Duodenal mucosa (tissue), 2 donors: Measurements from ENCODE around the gene CLCN3.
"Not testable (repeated sequence)": the region's sequence is repeated elsewhere in the genome, so short reads cannot be mapped to it uniquely, and the experiment has no call there.

Experiments
- H3K27ac ChIP-seq: one replicate; pipeline ENCODE4 v1.7.0; 2013; ENCODE audit warnings: low read depth, low read length
- H3K27me3 ChIP-seq, 2 donors: one replicate each; pipeline ENCODE4 v1.7.0; 2013; ENCODE audit warnings: low read length in 2 of 2, control low read depth in 1 of 2; ENCODE audit not compliant: insufficient read depth in 2 of 2, control insufficient read depth in 1 of 2
- H3K36me3 ChIP-seq, 2 donors: one replicate each; pipeline ENCODE4 v1.7.0; 2013; ENCODE audit warnings: low read length in 2 of 2, control low read depth in 1 of 2; ENCODE audit not compliant: insufficient read depth in 2 of 2, control insufficient read depth in 1 of 2
- H3K4me1 ChIP-seq, 2 donors: one replicate each; pipeline ENCODE4 v1.7.0; 2013; ENCODE audit warnings: low read length in 2 of 2, control low read depth in 1 of 2; ENCODE audit not compliant: insufficient read depth in 2 of 2, control insufficient read depth in 1 of 2
- H3K4me3 ChIP-seq, 2 donors: one replicate each; pipeline ENCODE4 v1.7.0; 2013; ENCODE audit warnings: low read length in 2 of 2, low read depth in 1 of 2
- H3K9ac ChIP-seq, 2 donors: one replicate each; pipeline ENCODE4 v1.7.0; 2013; ENCODE audit warnings: low read length in 2 of 2, low read depth in 1 of 2
- H3K9me3 ChIP-seq, 2 donors: one replicate each; pipeline ENCODE4 v1.7.0; 2013; ENCODE audit warnings: low read length in 2 of 2, control low read depth in 1 of 2; ENCODE audit not compliant: control insufficient read depth in 1 of 2

The CLCN3 gene

DNA sequence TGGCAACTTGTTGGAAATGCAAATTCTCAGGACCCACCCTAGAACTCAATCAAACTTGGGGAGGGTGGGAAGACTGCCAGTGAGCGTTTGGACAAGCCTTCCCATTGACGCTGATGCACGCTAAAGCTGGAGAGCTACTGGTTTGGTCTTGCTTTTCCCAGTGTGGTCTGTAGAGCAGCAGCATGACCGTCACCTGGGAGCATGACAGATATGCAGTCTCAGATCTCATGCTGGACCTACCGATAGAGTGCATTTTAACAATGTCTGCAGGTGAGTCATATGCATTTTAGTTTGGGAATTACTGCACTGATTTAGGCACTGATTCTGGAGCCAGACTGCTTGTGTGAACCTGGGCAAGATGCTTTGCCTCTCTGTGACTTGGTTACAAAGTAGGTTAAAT, 110.2 kb downstream of the CLCN3 start:
- Histone ChIP-seq H3K27me3 (no peaks in the 10 kb centered on the region), H3K4me1 (no peaks in the 10 kb centered on the region), H3K9me3 (no peaks in the 10 kb centered on the region), H3K4me3 (no peak overlapping the region), H3K36me3 (peaks cover 0 to 8% of the 10 kb centered on the region in 2 donors), H3K9ac (no peak overlapping the region), H3K27ac (no peak overlapping the region)

DNA sequence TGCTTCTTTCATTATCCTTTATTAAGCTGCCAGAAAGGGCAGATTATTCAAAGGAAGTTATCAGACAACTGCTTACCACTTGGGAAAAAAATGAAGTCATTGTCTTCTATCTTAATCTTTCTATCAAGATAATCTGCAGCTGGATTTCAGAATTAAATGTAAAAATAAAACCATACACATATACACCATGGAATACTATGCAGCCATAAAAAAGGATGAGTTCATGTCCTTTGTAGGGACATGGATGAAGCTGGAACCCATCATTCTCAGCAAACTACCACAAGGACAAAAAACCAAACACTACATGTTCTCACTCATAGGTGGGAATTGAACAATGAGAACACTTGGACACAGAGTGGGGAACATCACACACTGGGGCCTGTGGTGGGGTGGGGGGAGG, 118.2 kb downstream of the CLCN3 start:
- H3K27me3 ChIP-seq, H3K36me3 ChIP-seq, H3K4me3 ChIP-seq, H3K9me3 ChIP-seq, H3K27ac ChIP-seq, H3K4me1 ChIP-seq, H3K9ac ChIP-seq: not testable (repeated sequence)

DNA sequence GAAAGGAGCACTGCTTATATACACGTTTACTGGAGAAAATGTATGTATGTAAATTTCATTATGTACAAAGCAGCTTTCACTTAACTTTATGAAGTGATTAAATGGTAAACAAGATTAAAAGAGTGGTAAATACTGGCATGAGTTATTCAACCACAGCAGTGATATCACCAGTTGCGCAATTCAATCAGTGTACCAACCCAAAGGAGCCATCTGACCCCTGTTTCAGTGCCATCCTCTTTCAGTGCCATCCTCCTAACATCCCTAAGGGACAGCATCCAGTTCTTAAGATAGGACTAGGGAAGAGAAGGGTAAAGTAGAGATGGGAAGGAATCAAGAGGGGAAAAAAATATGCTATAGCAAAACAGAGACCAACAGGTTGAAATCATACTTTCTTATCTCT, 121.2 kb downstream of the CLCN3 start:
- Histone ChIP-seq H3K4me3 (no peak overlapping the region), H3K9me3 (no peaks in the 10 kb centered on the region), H3K4me1 (no peaks in the 10 kb centered on the region), H3K9ac (no peak overlapping the region), H3K27me3 (no peaks in the 10 kb centered on the region), H3K36me3 (peaks cover 2 to 4% of the 10 kb centered on the region in 2 donors), H3K27ac (no peak overlapping the region)

- Histone ChIP-seq H3K36me3 (peaks cover 4 to 11% of the 10 kb centered on the region in 2 donors), H3K27ac (no peak overlapping the region), H3K4me1 (no peaks in the 10 kb centered on the region), H3K27me3 (no peaks in the 10 kb centered on the region), H3K9me3 (no peaks in the 10 kb centered on the region), H3K9ac (no peak overlapping the region), H3K4me3 (no peak overlapping the region)
Measured at GRCh38 chr4:169744601-169745000, 124.2 kb downstream of the CLCN3 start.

- H3K9me3 ChIP-seq: no peaks in the 10 kb centered on the region
- no peak overlapping the region for H3K27ac ChIP-seq
- no peak overlapping the region for H3K4me3 ChIP-seq
- H3K9ac ChIP-seq: no peak overlapping the region
- no peaks in the 10 kb centered on the region for H3K4me1 ChIP-seq
- H3K36me3 ChIP-seq: peaks cover 4 to 15% of the 10 kb centered on the region in 2 donors
- H3K27me3 ChIP-seq: no peaks in the 10 kb centered on the region
Measured at GRCh38 chr4:169745291-169745690, 124.9 kb downstream of the CLCN3 start.

DNA sequence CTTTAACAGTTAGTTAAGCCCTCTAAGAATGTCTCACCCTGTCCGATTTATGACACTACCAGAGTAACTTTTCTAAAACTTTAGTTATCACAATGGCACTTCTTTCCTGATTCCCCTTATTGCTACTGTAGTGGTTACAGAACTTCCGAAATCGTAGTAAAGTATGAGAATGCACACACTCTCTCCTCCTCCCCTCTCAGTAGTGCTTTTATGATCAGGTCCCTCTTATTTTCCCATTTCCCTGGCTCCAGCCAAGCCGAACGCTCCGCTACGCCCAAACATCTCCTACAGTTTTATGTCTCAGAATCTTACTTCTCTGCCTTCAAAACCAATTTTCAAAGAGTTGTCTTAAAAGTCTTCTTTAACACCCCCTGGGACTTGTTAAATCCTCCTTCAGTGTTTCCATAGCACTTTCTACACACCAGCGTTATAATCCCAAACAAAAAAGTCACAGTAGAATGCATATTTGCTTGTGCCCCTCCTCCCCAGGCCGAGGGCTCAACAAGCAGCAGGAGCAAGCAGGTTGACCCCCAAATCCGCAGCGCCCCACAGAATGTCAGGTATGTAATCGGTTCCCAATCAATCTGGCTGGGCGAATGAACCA, 136.7 kb downstream of the CLCN3 start:
- peaks cover 10 to 14% of the 10 kb centered on the region in 2 donors for H3K4me1 ChIP-seq
- H3K9me3 ChIP-seq: no peaks in the 10 kb centered on the region
- no peaks in the 10 kb centered on the region for H3K27me3 ChIP-seq
- H3K9ac ChIP-seq: peak overlapping the region; percentile 61 to 66
- H3K4me3 ChIP-seq: peak overlapping the region; percentile 83 to 87
- H3K27ac ChIP-seq: no peak overlapping the region
- H3K36me3 ChIP-seq: peaks cover 0 to 4% of the 10 kb centered on the region in 2 donors

- Histone ChIP-seq H3K27me3 (no peaks in the 10 kb centered on the region), H3K4me1 (peaks cover 10 to 14% of the 10 kb centered on the region in 2 donors), H3K9me3 (no peaks in the 10 kb centered on the region), H3K36me3 (peaks cover 0 to 4% of the 10 kb centered on the region in 2 donors), H3K27ac (no peak within 1 kb of the TSS), H3K4me3 (peak within 1 kb of the TSS; percentile 83 to 87), H3K9ac (peak within 1 kb of the TSS; percentile 61 to 66)
Measured at GRCh38 chr4:169757575-169758184, 137.3 kb downstream of the CLCN3 start, which contains the start of gene HPF1. Gene HPF1, minus strand, starts transcription at chr4:169757944. Its CDS starts 67 bp downstream, at chr4:169757877.

GRCh38 chr4:169758401-169758962, 138.1 kb downstream of the CLCN3 start:
- H3K4me3 ChIP-seq: peak overlapping the region; percentile 83 to 87
- H3K27me3 ChIP-seq: no peaks in the 10 kb centered on the region
- no peak overlapping the region for H3K9ac ChIP-seq
- no peaks in the 10 kb centered on the region for H3K9me3 ChIP-seq
- no peak overlapping the region for H3K27ac ChIP-seq
- H3K4me1 ChIP-seq: peaks cover 10 to 14% of the 10 kb centered on the region in 2 donors
- H3K36me3 ChIP-seq: no peaks in the 10 kb centered on the region

DNA sequence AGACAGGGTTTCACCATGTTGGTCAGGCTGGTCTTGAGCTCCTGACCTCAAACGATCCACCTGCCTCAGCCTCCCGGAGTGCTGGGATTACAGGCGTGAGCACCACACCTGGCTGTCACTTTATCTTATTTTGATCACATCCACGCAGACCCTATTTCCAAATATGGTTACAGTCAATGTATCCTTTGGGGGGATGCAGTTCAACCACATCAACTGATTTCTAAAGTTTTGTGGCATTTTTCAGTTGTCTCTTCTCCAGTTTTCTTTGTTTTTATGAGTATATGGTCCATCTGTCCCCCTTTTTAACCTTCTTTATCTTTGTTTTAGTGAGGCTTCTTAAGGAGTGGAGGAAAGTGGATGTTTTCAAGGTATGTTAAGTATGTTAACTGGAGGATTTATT, 141.5 kb downstream of the CLCN3 start:
- no peak overlapping the region for H3K27ac ChIP-seq
- no peak overlapping the region for H3K9ac ChIP-seq

DNA sequence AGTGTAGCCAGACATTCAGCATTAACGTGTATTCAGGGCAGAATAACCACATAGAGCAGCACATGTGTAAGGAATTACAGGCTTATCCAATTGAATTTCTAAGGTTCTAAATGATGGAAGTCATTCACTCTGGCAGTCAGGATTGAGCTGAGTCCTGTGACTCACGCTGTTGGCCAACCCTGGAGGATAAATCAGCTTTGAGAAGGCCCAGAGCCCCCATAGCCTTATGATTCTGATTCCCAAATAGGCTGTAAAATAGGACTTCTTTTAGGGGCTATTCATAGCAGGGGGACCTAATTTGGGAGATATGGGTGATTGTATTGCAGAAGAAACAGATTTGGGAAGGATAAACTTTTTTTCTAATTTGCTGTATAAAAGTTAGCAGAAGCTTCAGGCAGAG, 145.5 kb downstream of the CLCN3 start:
- no peaks in the 10 kb centered on the region for H3K27me3 ChIP-seq
- H3K9ac ChIP-seq: no peak overlapping the region
- H3K27ac ChIP-seq: no peak overlapping the region
- H3K36me3 ChIP-seq: no peaks in the 10 kb centered on the region
- H3K4me1 ChIP-seq: no peaks in the 10 kb centered on the region
- no peaks in the 10 kb centered on the region for H3K9me3 ChIP-seq
- H3K4me3 ChIP-seq: no peak overlapping the region

More for the DNA sequence above, 141.5 kb downstream of the CLCN3 start:
- Histone ChIP-seq H3K9me3 (no peaks in the 10 kb centered on the region), H3K27me3 (no peaks in the 10 kb centered on the region), H3K4me1 (peaks cover 2 to 6% of the 10 kb centered on the region in 2 donors), H3K36me3 (no peaks in the 10 kb centered on the region), H3K4me3 (no peak overlapping the region)
